HG02763 (cell line): ENCODE results near the gene IPPK.

ENCODE experiments used
- ATAC-seq: cut with Tn5 transposase; IDR thresholded peaks from one replicate; pipeline ENCODE4 v1.9.1; 2021; ENCODE audit warnings: mild to moderate bottlenecking, moderate library complexity; ENCODE audit not compliant: unreplicated experiment

The IPPK gene

GRCh38 chr9:92696619-92697018 lies 26.7 kb upstream of the IPPK start:
- ATAC-seq, result no peak

GRCh38 chr9:92686954-92687353 lies 17.0 kb upstream of the IPPK start:
- ATAC-seq, result no peak

DNA sequence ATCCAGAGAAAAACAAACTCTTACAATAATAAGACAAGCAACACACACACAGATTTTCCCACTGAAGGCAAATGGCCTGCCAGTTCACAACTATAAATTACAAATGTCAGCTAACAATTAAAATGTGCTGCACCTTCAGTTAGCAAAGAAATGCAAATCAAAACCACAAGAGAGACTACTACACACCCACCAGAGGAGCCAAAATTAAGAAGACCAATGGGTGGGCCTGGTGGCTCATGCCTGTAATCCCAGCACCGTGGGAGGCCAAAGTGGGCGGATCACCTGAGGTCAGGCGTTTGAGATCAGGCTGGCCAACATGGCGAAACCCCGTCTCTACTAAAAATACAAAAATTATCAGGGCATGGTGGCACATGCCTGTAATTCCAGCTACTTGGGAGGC lies 15.1 kb upstream of the IPPK start:
- ATAC-seq, result no peak

DNA sequence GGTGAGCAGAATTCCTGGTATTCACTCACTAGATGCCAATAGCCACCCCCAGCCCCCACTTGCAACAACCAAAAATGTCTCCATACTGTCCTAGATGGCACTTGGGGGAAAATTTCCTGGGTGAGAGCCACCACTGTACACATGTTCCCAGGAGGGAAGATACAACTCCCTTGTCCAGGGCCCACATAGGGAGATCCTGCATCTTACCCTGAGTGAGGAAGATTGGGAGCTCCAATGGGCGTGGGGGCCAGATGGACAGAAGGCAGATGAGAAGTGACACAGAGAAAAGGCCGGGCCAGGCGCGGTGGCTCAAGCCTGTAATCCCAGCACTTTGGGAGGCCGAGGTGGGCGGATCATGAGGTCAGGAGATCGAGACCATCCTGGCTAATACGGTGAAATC lies 12.3 kb upstream of the IPPK start:
- no peak for ATAC-seq

DNA sequence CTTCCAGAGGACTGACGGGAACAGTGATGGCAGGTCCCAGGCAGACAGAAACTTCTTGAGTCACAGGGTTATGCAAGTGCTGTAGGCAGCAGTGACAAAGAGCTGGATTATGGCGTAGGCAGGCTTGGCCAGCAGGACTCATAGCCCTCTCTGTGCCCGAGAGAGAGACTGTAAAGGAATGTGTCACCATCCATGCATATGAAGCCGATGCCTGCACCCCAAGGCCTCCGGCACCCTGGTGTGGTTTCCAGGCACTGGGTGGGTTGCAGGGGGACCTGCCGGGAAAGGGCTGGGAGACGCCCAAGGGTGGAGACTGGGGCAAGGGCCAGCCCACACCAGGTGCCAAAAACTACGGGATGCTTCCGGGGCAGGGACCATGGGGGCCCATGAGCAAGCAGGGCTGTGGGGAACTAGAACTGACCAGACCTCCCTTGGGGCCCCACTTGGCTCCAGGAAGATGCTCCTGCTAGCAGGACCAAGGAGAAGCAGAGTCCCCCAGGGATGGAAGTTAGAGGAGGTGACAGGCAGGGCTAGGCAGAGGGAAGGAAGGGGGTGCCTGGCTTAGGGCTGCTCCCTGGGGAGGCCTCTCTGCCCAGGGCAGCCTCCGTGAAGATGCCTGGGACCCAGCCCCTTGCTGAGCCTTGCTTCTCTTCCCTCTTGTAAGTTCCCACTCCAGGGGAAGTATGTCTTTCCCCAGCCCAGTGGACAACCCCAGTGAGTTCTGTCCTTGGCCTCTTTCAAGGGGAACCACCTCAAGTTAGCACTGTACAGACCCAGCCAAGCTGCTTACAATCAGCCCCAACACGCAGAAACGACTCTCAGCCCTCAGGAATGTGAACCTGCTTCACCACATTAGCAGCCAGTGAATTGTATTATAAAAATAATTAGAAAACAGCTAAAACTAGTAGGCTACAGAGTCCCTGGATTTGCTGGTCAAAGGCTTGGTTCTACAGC lies 10.5 kb upstream of the IPPK start:
- no peak for ATAC-seq

GRCh38 chr9:92679413-92680165 lies 9.7 kb upstream of the IPPK start:
- no peak for ATAC-seq

DNA sequence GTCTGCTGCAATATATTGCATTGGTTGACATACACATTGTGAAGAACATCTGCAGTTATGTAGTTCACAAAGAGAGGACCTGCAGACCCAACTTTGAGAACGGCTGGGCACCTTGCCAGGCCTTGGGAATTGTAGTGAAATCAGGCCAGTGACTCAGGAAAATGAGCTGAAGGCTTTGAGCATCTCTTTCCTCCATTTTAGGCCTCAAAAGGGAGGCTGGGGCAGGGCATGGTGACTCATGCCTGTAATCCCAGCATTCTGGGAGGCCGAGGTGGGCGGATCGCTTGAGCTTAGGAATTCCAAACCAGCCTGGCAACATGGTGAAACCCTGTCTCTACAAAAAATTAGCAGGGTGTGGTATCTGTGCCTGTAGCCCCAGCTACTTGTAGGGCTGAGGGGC lies 1.4 kb upstream of the IPPK start:
- ATAC-seq, result no peak

DNA sequence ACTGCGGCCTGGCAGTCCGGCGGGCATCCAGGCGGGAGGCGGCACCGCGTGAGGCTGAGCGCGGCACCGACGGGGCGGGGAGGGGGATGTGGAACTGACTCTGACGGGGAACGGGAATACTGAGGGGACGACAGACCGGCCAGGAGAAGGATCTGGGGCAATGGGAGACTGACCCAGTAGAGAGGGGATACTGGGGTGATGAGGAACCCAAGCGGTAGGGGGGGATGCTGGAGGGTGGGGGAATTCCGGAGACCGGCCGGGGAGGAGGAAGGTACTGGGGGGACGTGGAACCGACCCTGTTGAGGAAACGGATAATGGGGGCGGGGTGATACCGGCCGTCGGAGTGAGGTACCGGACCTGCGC lies 423 bp downstream of the IPPK start:
- ATAC-seq, result no peak

- ATAC-seq, result no peak
Observed at GRCh38 chr9:92668746-92669526, 995 bp downstream of the IPPK start.

GRCh38 chr9:92666912-92667532 lies 2.9 kb downstream of the IPPK start:
- no peak for ATAC-seq

- ATAC-seq, result no peak
Observed at GRCh38 chr9:92666236-92666635, 3.7 kb downstream of the IPPK start.

GRCh38 chr9:92665836-92666235 lies 4.1 kb downstream of the IPPK start:
- no peak for ATAC-seq

GRCh38 chr9:92664394-92665152 lies 5.4 kb downstream of the IPPK start:
- no peak for ATAC-seq

DNA sequence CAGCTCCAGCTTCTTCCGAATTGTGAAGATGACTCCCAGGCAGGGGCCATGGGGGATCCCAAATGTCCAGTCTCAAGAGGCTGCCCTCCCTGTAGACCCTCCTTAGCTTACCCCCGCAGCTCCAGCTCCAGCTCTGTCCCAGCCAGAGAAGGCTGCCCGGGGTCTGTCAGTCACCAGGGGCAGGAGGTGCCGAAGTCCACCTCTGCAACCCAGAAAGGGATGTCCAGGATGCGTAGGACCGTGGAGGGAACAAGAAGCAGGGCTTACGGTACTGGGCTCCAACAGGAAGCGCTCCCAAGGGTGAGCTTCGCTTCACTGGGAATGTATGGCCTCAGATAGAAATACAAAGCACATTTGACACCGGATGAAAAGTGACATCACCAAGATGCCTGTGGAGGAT lies 6.0 kb downstream of the IPPK start:
- no peak for ATAC-seq

DNA sequence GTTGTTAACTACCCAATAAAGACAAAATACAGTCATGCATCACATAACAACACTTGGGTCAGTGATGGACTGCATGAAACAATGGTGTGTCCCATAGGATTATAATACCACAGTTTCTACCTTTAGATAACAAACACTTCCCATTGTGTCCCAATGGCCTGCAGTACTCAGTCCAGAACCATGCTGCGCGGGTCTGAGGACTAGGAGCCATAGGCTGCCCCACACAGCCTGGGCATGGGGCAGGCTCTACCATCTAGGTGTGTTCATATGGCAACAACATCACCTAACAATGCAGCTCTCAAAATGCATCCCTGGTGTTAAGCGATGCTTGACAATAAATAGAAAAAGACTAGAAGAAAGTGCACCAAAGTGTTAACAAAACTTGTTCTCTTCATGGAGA lies 6.8 kb downstream of the IPPK start:
- ATAC-seq, result no peak

GRCh38 chr9:92661743-92662142 lies 8.2 kb downstream of the IPPK start:
- ATAC-seq, result no peak

GRCh38 chr9:92661127-92661526 lies 8.8 kb downstream of the IPPK start:
- ATAC-seq, result no peak

GRCh38 chr9:92660266-92660665 lies 9.7 kb downstream of the IPPK start:
- ATAC-seq, result no peak

- ATAC-seq, result no peak
Observed at GRCh38 chr9:92659601-92660000, 10.3 kb downstream of the IPPK start.

GRCh38 chr9:92658611-92659010 lies 11.3 kb downstream of the IPPK start:
- no peak for ATAC-seq
